ENCODE results near the gene SRSF8. TPM values are rescaled to one million over a fixed set of nuclear protein-coding genes. Genes with fewer than 3 reads are reported as not detected.

Gene SRSF8
- polyA plus RNA-seq, 1 of the 3 experiments (the other 2 are of a cell fraction), result 25.4 TPM

- TF ChIP-seq, protein P1, sequence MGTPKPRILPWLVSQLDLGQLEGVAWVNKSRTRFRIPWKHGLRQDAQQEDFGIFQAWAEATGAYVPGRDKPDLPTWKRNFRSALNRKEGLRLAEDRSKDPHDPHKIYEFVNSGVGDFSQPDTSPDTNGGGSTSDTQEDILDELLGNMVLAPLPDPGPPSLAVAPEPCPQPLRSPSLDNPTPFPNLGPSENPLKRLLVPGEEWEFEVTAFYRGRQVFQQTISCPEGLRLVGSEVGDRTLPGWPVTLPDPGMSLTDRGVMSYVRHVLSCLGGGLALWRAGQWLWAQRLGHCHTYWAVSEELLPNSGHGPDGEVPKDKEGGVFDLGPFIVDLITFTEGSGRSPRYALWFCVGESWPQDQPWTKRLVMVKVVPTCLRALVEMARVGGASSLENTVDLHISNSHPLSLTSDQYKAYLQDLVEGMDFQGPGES (IDR thresholded peaks at IDR 0.05; ENCODE audit: low read depth, low read length), result no peak
- TF ChIP-seq FOXJ3 (CRISPR knock-in tag; IDR thresholded peaks at IDR 0.05), result no peak
- no peak for TF ChIP-seq EZH2phosphoT487 (IDR thresholded peaks at IDR 0.05; ENCODE audit: borderline replicate concordance, low read depth)
- TF ChIP-seq, protein P2, sequence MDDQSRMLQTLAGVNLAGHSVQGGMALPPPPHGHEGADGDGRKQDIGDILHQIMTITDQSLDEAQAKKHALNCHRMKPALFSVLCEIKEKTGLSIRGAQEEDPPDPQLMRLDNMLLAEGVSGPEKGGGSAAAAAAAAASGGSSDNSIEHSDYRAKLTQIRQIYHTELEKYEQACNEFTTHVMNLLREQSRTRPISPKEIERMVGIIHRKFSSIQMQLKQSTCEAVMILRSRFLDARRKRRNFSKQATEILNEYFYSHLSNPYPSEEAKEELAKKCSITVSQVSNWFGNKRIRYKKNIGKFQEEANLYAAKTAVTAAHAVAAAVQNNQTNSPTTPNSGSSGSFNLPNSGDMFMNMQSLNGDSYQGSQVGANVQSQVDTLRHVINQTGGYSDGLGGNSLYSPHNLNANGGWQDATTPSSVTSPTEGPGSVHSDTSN (IDR thresholded peaks at IDR 0.05), result no peak
Measured at GRCh38 chr11:95074792-95075563, 8.3 kb downstream of the SRSF8 start (continued).

DNA sequence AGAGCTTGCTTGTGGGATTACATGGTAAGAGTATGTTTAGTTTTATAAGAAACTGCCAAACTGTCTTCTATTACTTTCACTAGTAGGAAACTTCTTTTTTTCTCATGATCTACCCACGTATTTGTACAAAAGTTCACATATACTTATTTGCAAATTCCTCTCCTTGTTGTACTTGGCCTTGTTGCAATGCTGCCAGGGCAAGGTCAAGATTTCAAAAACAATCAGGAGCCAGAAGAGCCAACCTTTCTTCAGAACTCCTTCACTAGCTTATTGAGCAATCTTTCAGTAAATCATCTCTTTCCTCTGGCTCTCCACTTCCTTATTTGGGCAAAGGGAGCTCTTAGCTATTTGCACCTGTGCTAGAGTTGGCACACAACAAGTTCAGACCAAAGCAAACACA is 9.7 kb downstream of the SRSF8 start:
- H3K36me3 ChIP-seq (replicated peaks in 1 of 2; ENCODE audit: control insufficient read depth in 1 of 2, insufficient read depth in 2 of 2, low read length in 1 of 2), result peaks cover under 1 to 4% of the 10 kb centered on the region in 2 experiments
- no peaks in the 10 kb centered on the region for H3K9me2 ChIP-seq
- no peak overlapping the region for H3K4me2 ChIP-seq
- no peaks in the 10 kb centered on the region for H4K20me1 ChIP-seq (ENCODE audit: insufficient read depth)
- H3K9me3 ChIP-seq, result no peaks in the 10 kb centered on the region
- no peaks in the 10 kb centered on the region for H3K27me3 ChIP-seq (ENCODE audit: insufficient read depth)
- H2AFZ ChIP-seq (ENCODE audit: low read depth), result no peak overlapping the region
- no peak overlapping the region for H3K9ac ChIP-seq
- DNase-seq, result no peak
- H3F3A ChIP-seq (replicated peaks; ENCODE audit: insufficient read depth), result no peaks in the 10 kb centered on the region
- WGBS (ENCODE audit: low lambda C conversion rate), result 17% methylated on average over 1 of the region's 1 CpG
- ChIA-PET POLR2A (no interaction called here), CTCF (interaction anchor here (1.2 to 1.5 kb wide), 2 partner anchors 9 to 14 kb away, joined by 3 to 4 read pairs; partner anchors contain the start of genes ENDOD1 and SRSF8)
- no peak overlapping the region for H3K4me3 ChIP-seq (ENCODE audit: low read depth in 2 of 2, low read length in 1 of 2)
- H3K79me2 ChIP-seq (ENCODE audit: insufficient read depth), result no peaks in the 10 kb centered on the region
- H3K27ac ChIP-seq (ENCODE audit: low read depth in 2 of 2, low read length in 1 of 2), result no peak overlapping the region
- peaks cover 3 to 7% of the 10 kb centered on the region in 2 experiments; a peak in 2 of 4 replicates for H3K4me1 ChIP-seq (ENCODE audit: control insufficient read depth in 1 of 2, insufficient read depth in 2 of 2, low read depth in 1 of 2, low read length in 1 of 2)
- TF ChIP-seq EP300 (IDR thresholded peaks at IDR 0.05; ENCODE audit: borderline replicate concordance in 1 of 2, low read depth in 1 of 2, low read length in 1 of 2) (no peak), TEAD4 (IDR thresholded peaks at IDR 0.05; ENCODE audit: borderline replicate concordance, insufficient read depth) (no peak), CHD2 (IDR thresholded peaks at IDR 0.05; ENCODE audit: low read length, partially characterized antibody) (no peak), FOXM1 (IDR thresholded peaks at IDR 0.05; ENCODE audit: low read depth) (no peak), MXI1 (IDR thresholded peaks at IDR 0.05; ENCODE audit: low read depth, low read length) (no peak), POLR2AphosphoS5 (IDR thresholded peaks at IDR 0.05; ENCODE audit: low read depth, low read length) (no peak), NRF1 (IDR thresholded peaks at IDR 0.05; ENCODE audit: low read depth, low read length) (no peak), GATA2 (CRISPR knock-in tag; IDR thresholded peaks at IDR 0.05) (no peak), ELF1 (IDR thresholded peaks at IDR 0.05) (no peak), CTCF (IDR thresholded peaks at IDR 0.05) (no peak), RCOR1 (IDR thresholded peaks at IDR 0.05; ENCODE audit: low read length) (no peak), SIN3A (IDR thresholded peaks at IDR 0.05; ENCODE audit: borderline replicate concordance, low read depth, low read length) (no peak), RFX5 (IDR thresholded peaks at IDR 0.05; ENCODE audit: low read length) (no peak), NFIC (IDR thresholded peaks at IDR 0.05; ENCODE audit: borderline replicate concordance) (no peak)
- TF ChIP-seq, protein P3, sequence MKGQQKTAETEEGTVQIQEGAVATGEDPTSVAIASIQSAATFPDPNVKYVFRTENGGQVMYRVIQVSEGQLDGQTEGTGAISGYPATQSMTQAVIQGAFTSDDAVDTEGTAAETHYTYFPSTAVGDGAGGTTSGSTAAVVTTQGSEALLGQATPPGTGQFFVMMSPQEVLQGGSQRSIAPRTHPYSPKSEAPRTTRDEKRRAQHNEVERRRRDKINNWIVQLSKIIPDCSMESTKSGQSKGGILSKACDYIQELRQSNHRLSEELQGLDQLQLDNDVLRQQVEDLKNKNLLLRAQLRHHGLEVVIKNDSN (IDR thresholded peaks at IDR 0.05; ENCODE audit: borderline replicate concordance, low read depth), result no peak
- TF ChIP-seq, protein P4, sequence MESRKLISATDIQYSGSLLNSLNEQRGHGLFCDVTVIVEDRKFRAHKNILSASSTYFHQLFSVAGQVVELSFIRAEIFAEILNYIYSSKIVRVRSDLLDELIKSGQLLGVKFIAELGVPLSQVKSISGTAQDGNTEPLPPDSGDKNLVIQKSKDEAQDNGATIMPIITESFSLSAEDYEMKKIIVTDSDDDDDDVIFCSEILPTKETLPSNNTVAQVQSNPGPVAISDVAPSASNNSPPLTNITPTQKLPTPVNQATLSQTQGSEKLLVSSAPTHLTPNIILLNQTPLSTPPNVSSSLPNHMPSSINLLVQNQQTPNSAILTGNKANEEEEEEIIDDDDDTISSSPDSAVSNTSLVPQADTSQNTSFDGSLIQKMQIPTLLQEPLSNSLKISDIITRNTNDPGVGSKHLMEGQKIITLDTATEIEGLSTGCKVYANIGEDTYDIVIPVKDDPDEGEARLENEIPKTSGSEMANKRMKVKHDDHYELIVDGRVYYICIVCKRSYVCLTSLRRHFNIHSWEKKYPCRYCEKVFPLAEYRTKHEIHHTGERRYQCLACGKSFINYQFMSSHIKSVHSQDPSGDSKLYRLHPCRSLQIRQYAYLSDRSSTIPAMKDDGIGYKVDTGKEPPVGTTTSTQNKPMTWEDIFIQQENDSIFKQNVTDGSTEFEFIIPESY (IDR thresholded peaks at IDR 0.05; ENCODE audit: borderline replicate concordance, low read depth), result no peak
- TF ChIP-seq, protein P1 (IDR thresholded peaks at IDR 0.05; ENCODE audit: low read depth, low read length), result no peak

All from SK-N-SH (cell line).